K562 (cell line): ENCODE results near the gene SLC4A4. TPM values are rescaled to one million over a fixed set of nuclear protein-coding genes. Genes with fewer than 3 reads are reported as not detected.

ENCODE experiments used
- ADNP ChIP-seq: fragments of 200-800 bp; sonication (Bioruptor generic); IDR thresholded peaks from 2 replicates; pipeline ENCODE4 v1.6.1; 2016; ENCODE audit warnings: missing genetic modification characterization, missing compliant biosample characterization
- GATAD2B ChIP-seq: fragments of 450-650 bp; IDR thresholded peaks from 2 replicates; pipeline ENCODE4 v1.6.1; 2017; ENCODE audit warnings: mild to moderate bottlenecking, borderline replicate concordance
- PURB ChIP-seq: sonication (generic); formaldehyde crosslinking; IDR thresholded peaks from 2 replicates; pipeline ENCODE4 v1.9.0; 2021; ENCODE audit warnings: low read depth, mild to moderate bottlenecking, missing genetic modification reagents
- polyA plus RNA-seq, 8 experiments: library from polyadenylated mRNA; depleted of rRNA in 4 of 8; stranded (reverse) in 5 of 8; unstranded in 3 of 8; fragments of >200 nt; fragmentation: Nextera tagmentation in 2 of 8; fragmentation: Illumina TruSeq in 1 of 8; extraction: Ambion mirVana in 2 of 8; extraction: Trizol in 1 of 8; gene quantifications; 2 replicates each; pipeline versions ENCODE4 v1.2.1 to v1.2.3, GENCODE V29; 2011 to 2014; ENCODE audit warnings: inconsistent platforms in 1 of 8, missing spikeins in 1 of 8
- total RNA-seq, 7 experiments: library from RNA; depleted of rRNA in 6 of 7; stranded (reverse); fragments of >200 nt in 6 of 7; fragmentation: Illumina TruSeq in 2 of 7; extraction: Trizol in 2 of 7; gene quantifications; 2 replicates each; pipeline versions ENCODE4 v1.2.1 to v1.2.3, GENCODE V29; 2011 to 2021; ENCODE audit warnings: low replicate concordance in 1 of 7
- TF ChIP-seq, protein P1 (sequence below): fragments of 450-650 bp; IDR thresholded peaks from 2 replicates; pipeline ENCODE4 v1.6.1; 2016; ENCODE audit warnings: mild to moderate bottlenecking, moderate library complexity

Gene SLC4A4
- total and polyA plus RNA-seq, 9 of the 15 experiments (the other 6 are each of a cell fraction or from before 2014, with no cell fraction given), result 0.01 to 0.18 (median 0.07) TPM; not detected in 2

DNA sequence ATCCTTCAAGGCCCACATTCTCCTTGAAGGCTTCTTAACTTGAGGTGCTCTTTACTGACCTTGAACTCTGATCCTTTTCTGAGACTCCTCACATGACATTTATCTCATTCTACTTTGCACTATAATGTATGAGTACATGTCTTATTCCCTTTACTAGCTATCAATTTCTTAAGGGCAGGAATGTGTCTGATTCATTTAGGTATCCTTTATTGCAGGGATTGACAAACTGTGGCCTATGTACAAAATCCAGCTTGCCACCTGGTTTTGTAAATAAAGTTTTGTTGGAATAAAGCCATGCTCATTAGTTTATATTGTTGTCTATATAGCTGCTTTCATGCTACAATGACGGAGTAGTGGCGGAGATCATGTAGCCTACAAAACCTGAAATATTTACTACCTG is 36.7 kb downstream of the SLC4A4 start (continued):
- TF ChIP-seq, protein P1, sequence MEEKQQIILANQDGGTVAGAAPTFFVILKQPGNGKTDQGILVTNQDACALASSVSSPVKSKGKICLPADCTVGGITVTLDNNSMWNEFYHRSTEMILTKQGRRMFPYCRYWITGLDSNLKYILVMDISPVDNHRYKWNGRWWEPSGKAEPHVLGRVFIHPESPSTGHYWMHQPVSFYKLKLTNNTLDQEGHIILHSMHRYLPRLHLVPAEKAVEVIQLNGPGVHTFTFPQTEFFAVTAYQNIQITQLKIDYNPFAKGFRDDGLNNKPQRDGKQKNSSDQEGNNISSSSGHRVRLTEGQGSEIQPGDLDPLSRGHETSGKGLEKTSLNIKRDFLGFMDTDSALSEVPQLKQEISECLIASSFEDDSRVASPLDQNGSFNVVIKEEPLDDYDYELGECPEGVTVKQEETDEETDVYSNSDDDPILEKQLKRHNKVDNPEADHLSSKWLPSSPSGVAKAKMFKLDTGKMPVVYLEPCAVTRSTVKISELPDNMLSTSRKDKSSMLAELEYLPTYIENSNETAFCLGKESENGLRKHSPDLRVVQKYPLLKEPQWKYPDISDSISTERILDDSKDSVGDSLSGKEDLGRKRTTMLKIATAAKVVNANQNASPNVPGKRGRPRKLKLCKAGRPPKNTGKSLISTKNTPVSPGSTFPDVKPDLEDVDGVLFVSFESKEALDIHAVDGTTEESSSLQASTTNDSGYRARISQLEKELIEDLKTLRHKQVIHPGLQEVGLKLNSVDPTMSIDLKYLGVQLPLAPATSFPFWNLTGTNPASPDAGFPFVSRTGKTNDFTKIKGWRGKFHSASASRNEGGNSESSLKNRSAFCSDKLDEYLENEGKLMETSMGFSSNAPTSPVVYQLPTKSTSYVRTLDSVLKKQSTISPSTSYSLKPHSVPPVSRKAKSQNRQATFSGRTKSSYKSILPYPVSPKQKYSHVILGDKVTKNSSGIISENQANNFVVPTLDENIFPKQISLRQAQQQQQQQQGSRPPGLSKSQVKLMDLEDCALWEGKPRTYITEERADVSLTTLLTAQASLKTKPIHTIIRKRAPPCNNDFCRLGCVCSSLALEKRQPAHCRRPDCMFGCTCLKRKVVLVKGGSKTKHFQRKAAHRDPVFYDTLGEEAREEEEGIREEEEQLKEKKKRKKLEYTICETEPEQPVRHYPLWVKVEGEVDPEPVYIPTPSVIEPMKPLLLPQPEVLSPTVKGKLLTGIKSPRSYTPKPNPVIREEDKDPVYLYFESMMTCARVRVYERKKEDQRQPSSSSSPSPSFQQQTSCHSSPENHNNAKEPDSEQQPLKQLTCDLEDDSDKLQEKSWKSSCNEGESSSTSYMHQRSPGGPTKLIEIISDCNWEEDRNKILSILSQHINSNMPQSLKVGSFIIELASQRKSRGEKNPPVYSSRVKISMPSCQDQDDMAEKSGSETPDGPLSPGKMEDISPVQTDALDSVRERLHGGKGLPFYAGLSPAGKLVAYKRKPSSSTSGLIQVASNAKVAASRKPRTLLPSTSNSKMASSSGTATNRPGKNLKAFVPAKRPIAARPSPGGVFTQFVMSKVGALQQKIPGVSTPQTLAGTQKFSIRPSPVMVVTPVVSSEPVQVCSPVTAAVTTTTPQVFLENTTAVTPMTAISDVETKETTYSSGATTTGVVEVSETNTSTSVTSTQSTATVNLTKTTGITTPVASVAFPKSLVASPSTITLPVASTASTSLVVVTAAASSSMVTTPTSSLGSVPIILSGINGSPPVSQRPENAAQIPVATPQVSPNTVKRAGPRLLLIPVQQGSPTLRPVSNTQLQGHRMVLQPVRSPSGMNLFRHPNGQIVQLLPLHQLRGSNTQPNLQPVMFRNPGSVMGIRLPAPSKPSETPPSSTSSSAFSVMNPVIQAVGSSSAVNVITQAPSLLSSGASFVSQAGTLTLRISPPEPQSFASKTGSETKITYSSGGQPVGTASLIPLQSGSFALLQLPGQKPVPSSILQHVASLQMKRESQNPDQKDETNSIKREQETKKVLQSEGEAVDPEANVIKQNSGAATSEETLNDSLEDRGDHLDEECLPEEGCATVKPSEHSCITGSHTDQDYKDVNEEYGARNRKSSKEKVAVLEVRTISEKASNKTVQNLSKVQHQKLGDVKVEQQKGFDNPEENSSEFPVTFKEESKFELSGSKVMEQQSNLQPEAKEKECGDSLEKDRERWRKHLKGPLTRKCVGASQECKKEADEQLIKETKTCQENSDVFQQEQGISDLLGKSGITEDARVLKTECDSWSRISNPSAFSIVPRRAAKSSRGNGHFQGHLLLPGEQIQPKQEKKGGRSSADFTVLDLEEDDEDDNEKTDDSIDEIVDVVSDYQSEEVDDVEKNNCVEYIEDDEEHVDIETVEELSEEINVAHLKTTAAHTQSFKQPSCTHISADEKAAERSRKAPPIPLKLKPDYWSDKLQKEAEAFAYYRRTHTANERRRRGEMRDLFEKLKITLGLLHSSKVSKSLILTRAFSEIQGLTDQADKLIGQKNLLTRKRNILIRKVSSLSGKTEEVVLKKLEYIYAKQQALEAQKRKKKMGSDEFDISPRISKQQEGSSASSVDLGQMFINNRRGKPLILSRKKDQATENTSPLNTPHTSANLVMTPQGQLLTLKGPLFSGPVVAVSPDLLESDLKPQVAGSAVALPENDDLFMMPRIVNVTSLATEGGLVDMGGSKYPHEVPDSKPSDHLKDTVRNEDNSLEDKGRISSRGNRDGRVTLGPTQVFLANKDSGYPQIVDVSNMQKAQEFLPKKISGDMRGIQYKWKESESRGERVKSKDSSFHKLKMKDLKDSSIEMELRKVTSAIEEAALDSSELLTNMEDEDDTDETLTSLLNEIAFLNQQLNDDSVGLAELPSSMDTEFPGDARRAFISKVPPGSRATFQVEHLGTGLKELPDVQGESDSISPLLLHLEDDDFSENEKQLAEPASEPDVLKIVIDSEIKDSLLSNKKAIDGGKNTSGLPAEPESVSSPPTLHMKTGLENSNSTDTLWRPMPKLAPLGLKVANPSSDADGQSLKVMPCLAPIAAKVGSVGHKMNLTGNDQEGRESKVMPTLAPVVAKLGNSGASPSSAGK, result no peak
- TF ChIP-seq GATAD2B, result no peak
- no peak for TF ChIP-seq PURB (CRISPR knock-in tag)
- TF ChIP-seq ADNP, result no peak
